Lower leg skin (tissue), 4 donors: ENCODE results near the gene MVK. TPM values are rescaled to one million over a fixed set of nuclear protein-coding genes. Genes with fewer than 3 reads are reported as not detected.

ENCODE experiments used
- DNase-seq, 2 donors: peaks; one replicate each; pipeline ENCODE4 v3.0.0-alpha.2; 2019; ENCODE audit warnings: low spot score in 2 of 2
- H3K4me3 ChIP-seq: fragments of 200-600 bp; sonication (generic); 2 replicates; pipeline ENCODE4 v1.5.1; 2017; ENCODE audit warnings: mild to moderate bottlenecking, low read depth; ENCODE audit not compliant: poor library complexity, severe bottlenecking
- CTCF ChIP-seq, 3 donors: fragments of 450-650 bp; IDR thresholded peaks; one replicate each; pipeline ENCODE4 v1.5.1; 2016; ENCODE audit warnings: antibody characterized with exemption in 3 of 3, mild to moderate bottlenecking in 3 of 3, moderate library complexity in 2 of 3
- POLR2A ChIP-seq, 2 donors: fragments of 450-650 bp; IDR thresholded peaks; one replicate each; pipeline ENCODE4 v1.6.1; 2016 to 2017; ENCODE audit warnings: antibody characterized with exemption in 2 of 2, mild to moderate bottlenecking in 1 of 2, moderate library complexity in 1 of 2
- WGBS, 2 donors: methylation state at CpG; one replicate each; pipeline ENCODE4 v1.1.5; 2018; 5-methylcytosine and 5-hydroxymethylcytosine counted together
- intact Hi-C: fragments of 100-400 bp; cut with DNase I; formaldehyde crosslinking; loops from one replicate; pipeline ENCODE4 v1.15.0; 2023; ENCODE audit warnings: low total_unique reads
- total RNA-seq, 4 donors: library from RNA; depleted of rRNA; stranded (reverse); fragments of >200 nt; gene quantifications; one replicate each; pipeline ENCODE4 v1.1.0, GENCODE V29; 2016

The MVK gene
- total RNA-seq, 4 donors from 2014 or later: 50.1 to 71.9 (median 61.9) TPM

GRCh38 chr12:109549613-109550270 is 23.9 kb upstream of the MVK start:
- no peak overlapping the region for H3K4me3 ChIP-seq
- no peak for DNase-seq
- 50 to 52% methylated on average over 15 of the region's 15 CpGs for WGBS, 2 donors
- intact Hi-C loops: no loop called here
- TF ChIP-seq CTCF (IDR thresholded peaks at IDR 0.05) (no peak), POLR2A (IDR thresholded peaks at IDR 0.05) (no peak)

GRCh38 chr12:109550281-109550680 is 23.3 kb upstream of the MVK start:
- 70 to 77% methylated on average over 12 of the region's 12 CpGs for WGBS, 2 donors
- TF ChIP-seq POLR2A (IDR thresholded peaks at IDR 0.05) (no peak), CTCF (IDR thresholded peaks at IDR 0.05) (no peak)
- no peak overlapping the region for H3K4me3 ChIP-seq
- DNase-seq: no peak
- intact Hi-C loops: no loop called here

- no peak for DNase-seq
- intact Hi-C loops: no loop called here
- TF ChIP-seq CTCF (IDR thresholded peaks at IDR 0.05) (no peak), POLR2A (IDR thresholded peaks at IDR 0.05) (no peak)
- no peak overlapping the region for H3K4me3 ChIP-seq
- WGBS, 2 donors: 87 to 93% methylated on average over 6 of the region's 6 CpGs
Measured at GRCh38 chr12:109551108-109551507, 22.5 kb upstream of the MVK start.

- WGBS, 2 donors: 61% methylated on average over 4 of the region's 4 CpGs
Measured at GRCh38 chr12:109552971-109553370, 20.6 kb upstream of the MVK start.

GRCh38 chr12:109553483-109553882 is 20.1 kb upstream of the MVK start:
- intact Hi-C loops: no loop called here
- WGBS, 2 donors: 38 to 50% methylated on average over 7 of the region's 7 CpGs
- no peak for DNase-seq
- TF ChIP-seq CTCF (IDR thresholded peaks at IDR 0.05) (no peak), POLR2A (IDR thresholded peaks at IDR 0.05) (no peak)
- no peak overlapping the region for H3K4me3 ChIP-seq

More at GRCh38 chr12:109552971-109553370, 20.6 kb upstream of the MVK start:
- intact Hi-C loops: no loop called here
- TF ChIP-seq POLR2A (IDR thresholded peaks at IDR 0.05): no peak
- no peak for TF ChIP-seq CTCF (IDR thresholded peaks at IDR 0.05)
- H3K4me3 ChIP-seq: no peak overlapping the region
- DNase-seq: no peak
